Transverse colon (tissue), 4 donors: ENCODE data around the gene UAP1L1. TPM values are rescaled to one million over a fixed set of nuclear protein-coding genes. Genes with fewer than 3 reads are reported as not detected.

Experiments
- DNase-seq: peaks from one replicate; pipeline ENCODE4 v3.0.0-alpha.2; 2019
- H3K27ac ChIP-seq, 4 donors: fragments of 200-600 bp; sonication (generic); 2 replicates each; pipeline ENCODE4 v1.5.1; 2016 to 2018; ENCODE audit warnings: inconsistent platforms in 4 of 4
- H3K27me3 ChIP-seq: fragments of 200-600 bp; sonication (generic); 2 replicates; pipeline ENCODE4 v1.5.1; 2017; ENCODE audit warnings: inconsistent platforms
- H3K36me3 ChIP-seq, 4 donors: fragments of 200-600 bp; sonication (generic); 2 replicates each; pipeline ENCODE4 v1.5.1; 2017 to 2019; ENCODE audit warnings: inconsistent platforms in 4 of 4
- H3K4me1 ChIP-seq, 4 donors: fragments of 200-600 bp; sonication (generic); 2 replicates each; pipeline ENCODE4 v1.5.1; 2017 to 2020; ENCODE audit warnings: inconsistent platforms in 4 of 4
- H3K4me3 ChIP-seq, 4 donors: fragments of 200-600 bp; sonication (generic); 1 replicate in 1 of 4; 2 replicates in 3 of 4; pipeline versions ENCODE4 v1.5.1 to v1.6.1; 2017 to 2019; ENCODE audit warnings: inconsistent platforms in 4 of 4
- H3K9me3 ChIP-seq, 2 donors: fragments of 200-600 bp; sonication (generic); 2 replicates each; pipeline ENCODE4 v1.5.1; 2017 to 2019; ENCODE audit warnings: inconsistent platforms in 2 of 2
- EP300 ChIP-seq: sonication (generic); formaldehyde crosslinking; IDR thresholded peaks from one replicate; pipeline ENCODE4 v1.6.1; 2017; ENCODE audit warnings: antibody characterized with exemption, low read depth
- POLR2A ChIP-seq: fragments of 450-650 bp; IDR thresholded peaks from one replicate; pipeline ENCODE4 v1.6.1; 2016; ENCODE audit warnings: antibody characterized with exemption, mild to moderate bottlenecking, moderate library complexity
- POLR2AphosphoS5 ChIP-seq, 3 donors: sonication (generic); formaldehyde crosslinking; IDR thresholded peaks; one replicate each; pipeline ENCODE4 v1.6.1; 2016; ENCODE audit warnings: antibody characterized with exemption in 3 of 3
- WGBS, 2 donors: methylation state at CpG; one replicate each; pipeline ENCODE4 v1.1.5; 2018; ENCODE audit warnings: low coverage in 1 of 2; 5-methylcytosine and 5-hydroxymethylcytosine counted together
- in situ Hi-C, 4 donors: fragments of 200-750 bp; cut with MboI; loops; one replicate each; pipeline versions ENCODE4 v1.15.0 to v1.15.1; 2017; ENCODE audit warnings: low sequenced_read_pairs in 3 of 4, low pct_ligation_motif_present in 1 of 4, low pct_unique_long_range_greater_than_20kb in 1 of 4
- intact Hi-C: fragments of 100-400 bp; cut with DNase I; formaldehyde crosslinking; loops from one replicate; pipeline ENCODE4 v1.15.1; 2023; ENCODE audit warnings: low total_unique reads
- total RNA-seq, 4 donors: library from RNA; depleted of rRNA; stranded (reverse); fragments of >200 nt; gene quantifications; one replicate each; pipeline ENCODE4 v1.1.0, GENCODE V29; 2016
- TF ChIP-seq, protein P1 (sequence below), 5 experiments: fragments of 200-600 bp in 3 of 5; fragments of 450-650 bp in 2 of 5; sonication (generic) in 3 of 5; IDR thresholded peaks; 1 replicate in 2 of 5; 2 replicates in 3 of 5; pipeline ENCODE4 v1.5.1; 2016 to 2017; ENCODE audit warnings: antibody characterized with exemption in 5 of 5, inconsistent platforms in 3 of 5, mild to moderate bottlenecking in 2 of 5, moderate library complexity in 1 of 5

Gene UAP1L1
- total RNA-seq, 4 donors from 2014 or later, result 6.4 to 28.8 (median 11.7) TPM

GRCh38 chr9:137126786-137127185, 49.5 kb downstream of the UAP1L1 start:
- Histone ChIP-seq H3K27me3 (peaks cover 10% of the 10 kb centered on the region), H3K4me3 (peak overlapping the region in 1 of 4 donors; percentile 42), H3K9me3 (no peaks in the 10 kb centered on the region), H3K27ac (peak overlapping the region; percentile 34 to 70 (median 62)), H3K4me1 (peaks cover 10 to 35% (median 29%) of the 10 kb centered on the region in 4 donors), H3K36me3 (no peaks in the 10 kb centered on the region)
- in situ Hi-C loops (loop anchor here in 2 of 4 donors (10.0 kb wide), 2 partner anchors 98 to 108 kb away; partner anchors contain the start of genes CYSRT1 (in 1 of the 2), RNF208 (in 1 of the 2), RNF224 (in 1 of the 2) and SLC34A3 (in 1 of the 2)), intact Hi-C loops (loop anchor here (5.0 kb wide), 1 partner anchor 101 kb away; the partner anchor contains the start of genes CYSRT1 and RNF224)
- DNase-seq, result no peak
- TF ChIP-seq EP300 (no peak), POLR2A (no peak), POLR2AphosphoS5 (IDR thresholded peaks at IDR 0.05) (no peak)
- TF ChIP-seq, protein P1, sequence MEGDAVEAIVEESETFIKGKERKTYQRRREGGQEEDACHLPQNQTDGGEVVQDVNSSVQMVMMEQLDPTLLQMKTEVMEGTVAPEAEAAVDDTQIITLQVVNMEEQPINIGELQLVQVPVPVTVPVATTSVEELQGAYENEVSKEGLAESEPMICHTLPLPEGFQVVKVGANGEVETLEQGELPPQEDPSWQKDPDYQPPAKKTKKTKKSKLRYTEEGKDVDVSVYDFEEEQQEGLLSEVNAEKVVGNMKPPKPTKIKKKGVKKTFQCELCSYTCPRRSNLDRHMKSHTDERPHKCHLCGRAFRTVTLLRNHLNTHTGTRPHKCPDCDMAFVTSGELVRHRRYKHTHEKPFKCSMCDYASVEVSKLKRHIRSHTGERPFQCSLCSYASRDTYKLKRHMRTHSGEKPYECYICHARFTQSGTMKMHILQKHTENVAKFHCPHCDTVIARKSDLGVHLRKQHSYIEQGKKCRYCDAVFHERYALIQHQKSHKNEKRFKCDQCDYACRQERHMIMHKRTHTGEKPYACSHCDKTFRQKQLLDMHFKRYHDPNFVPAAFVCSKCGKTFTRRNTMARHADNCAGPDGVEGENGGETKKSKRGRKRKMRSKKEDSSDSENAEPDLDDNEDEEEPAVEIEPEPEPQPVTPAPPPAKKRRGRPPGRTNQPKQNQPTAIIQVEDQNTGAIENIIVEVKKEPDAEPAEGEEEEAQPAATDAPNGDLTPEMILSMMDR (IDR thresholded peaks at IDR 0.05), result no peak
- WGBS, 2 donors, result 38 to 50% methylated on average over 3 of the region's 3 CpGs

DNA sequence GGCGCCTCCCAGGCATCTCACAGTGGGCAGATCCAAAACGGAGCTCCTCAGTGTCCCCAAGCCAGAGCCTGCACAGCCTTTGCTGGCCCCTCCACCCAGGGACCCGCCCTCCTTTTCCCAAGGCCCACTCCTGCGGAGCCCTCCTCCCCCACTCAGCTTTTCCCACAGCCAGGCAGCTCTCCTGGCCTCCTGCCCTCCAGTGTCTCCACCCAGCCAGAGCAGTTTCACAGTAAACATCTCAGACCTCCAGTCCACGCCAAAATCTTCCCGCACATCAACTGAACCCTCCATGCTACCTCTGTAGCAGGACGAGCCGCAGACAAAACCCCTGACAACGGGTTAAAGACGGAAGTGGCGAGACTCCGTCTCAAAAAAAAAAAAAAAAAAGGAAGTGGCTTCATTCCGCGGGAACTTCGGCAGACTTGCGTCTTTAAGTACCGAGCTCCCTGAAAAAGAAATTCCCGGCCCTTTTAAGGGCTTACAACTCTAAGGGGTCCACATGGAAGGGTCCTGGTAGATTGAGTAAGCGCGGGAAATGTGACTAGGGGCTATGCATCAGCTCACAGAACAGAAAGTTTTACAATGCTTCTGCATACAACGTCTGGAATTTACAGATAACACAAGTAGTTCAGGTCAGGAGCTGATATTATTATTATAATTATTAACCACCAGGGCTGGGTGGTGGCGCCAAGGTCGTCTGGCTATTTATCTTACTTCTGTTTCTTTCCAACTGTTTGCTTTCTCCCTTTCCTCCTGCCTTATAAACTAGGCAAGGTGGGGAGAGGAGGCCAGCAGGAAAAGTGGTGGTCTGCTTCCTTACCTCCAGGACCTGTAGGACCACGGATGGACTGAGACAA, 50.2 kb downstream of the UAP1L1 start:
- Histone ChIP-seq H3K9me3 (no peaks in the 10 kb centered on the region), H3K4me1 (peaks cover 10 to 35% (median 29%) of the 10 kb centered on the region in 4 donors), H3K27ac (peak overlapping the region; percentile 34 to 70 (median 62)), H3K27me3 (peaks cover 13% of the 10 kb centered on the region), H3K36me3 (no peaks in the 10 kb centered on the region), H3K4me3 (peak overlapping the region in 3 of 4 donors; percentile 3 to 42 (median 3))
- WGBS, 2 donors, result 8 to 14% methylated on average over 15 to 24 of the region's 24 CpGs
- in situ Hi-C loops, result loop anchor here in 2 of 4 donors (10.0 kb wide), 2 partner anchors 97 to 107 kb away; partner anchors contain the start of genes CYSRT1 (in 1 of the 2), RNF208 (in 1 of the 2), RNF224 (in 1 of the 2) and SLC34A3 (in 1 of the 2)
- peak; percentile 32 for DNase-seq
- intact Hi-C loops, result loop anchor here (5.0 kb wide), 1 partner anchor 100 kb away; the partner anchor contains the start of genes CYSRT1 and RNF224
- TF ChIP-seq POLR2A (no peak), EP300 (no peak), POLR2AphosphoS5 (IDR thresholded peaks at IDR 0.05) (no peak)
- TF ChIP-seq, protein P1 (IDR thresholded peaks at IDR 0.05), result no peak

GRCh38 chr9:137128158-137128861, 51.0 kb downstream of the UAP1L1 start:
- Histone ChIP-seq H3K4me3 (peak overlapping the region in 2 of 4 donors; percentile 62 to 82), H3K4me1 (peaks cover 10 to 35% (median 29%) of the 10 kb centered on the region in 4 donors), H3K27ac (peak overlapping the region; percentile 56 to 82 (median 70)), H3K36me3 (no peaks in the 10 kb centered on the region), H3K27me3 (peaks cover 19% of the 10 kb centered on the region), H3K9me3 (no peaks in the 10 kb centered on the region)
- in situ Hi-C loops, result loop anchor here in 2 of 4 donors (10.0 kb wide), 2 partner anchors 96 to 106 kb away; partner anchors contain the start of genes CYSRT1 (in 1 of the 2), RNF208 (in 1 of the 2), RNF224 (in 1 of the 2) and SLC34A3 (in 1 of the 2)
- WGBS, 2 donors, result 64% methylated on average over 19 of the region's 19 CpGs; no CpG with 5 or more reads in 1 of the 2 donors
- intact Hi-C loops, result loop anchor here (5.0 kb wide), 1 partner anchor 99 kb away; the partner anchor contains the start of genes CYSRT1 and RNF224
- TF ChIP-seq, protein P1 (IDR thresholded peaks at IDR 0.05), result no peak
- TF ChIP-seq POLR2A (no peak), POLR2AphosphoS5 (IDR thresholded peaks at IDR 0.05) (no peak), EP300 (no peak)
- DNase-seq, result no peak
